Astrocyte (in vitro differentiated cells and primary cell): ENCODE data around the gene GABRP.

Experiments
- CTCF ChIP-seq: IDR thresholded peaks from 2 replicates; pipeline ENCODE4 v1.5.1; 2011; ENCODE audit warnings: low read depth, mild to moderate bottlenecking, inconsistent platforms, low read length, moderate library complexity; ENCODE audit not compliant: insufficient read depth
- EZH2 ChIP-seq: IDR thresholded peaks from 2 replicates; pipeline ENCODE4 v1.6.1; 2012; ENCODE audit warnings: mild to moderate bottlenecking, low read length, inconsistent platforms; ENCODE audit not compliant: insufficient read depth

DNA sequence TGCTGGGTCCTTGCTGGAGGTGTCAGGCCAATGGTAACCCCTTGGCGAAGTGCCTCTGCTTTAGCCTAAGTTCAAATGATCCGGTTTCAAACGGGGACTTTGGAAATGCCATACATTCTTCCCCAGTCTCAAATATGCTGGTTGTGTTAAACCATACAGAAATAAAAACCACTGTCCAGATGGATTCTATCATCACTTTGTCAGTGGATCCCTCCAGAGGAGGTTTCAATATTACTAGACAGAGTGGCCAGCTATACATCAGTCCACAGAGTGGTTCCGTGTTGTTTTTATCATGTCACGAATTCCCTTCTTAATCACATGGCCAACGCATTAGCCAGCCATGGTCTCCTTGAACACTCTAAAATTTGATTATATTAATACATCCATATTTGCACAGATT, 71.0 kb downstream of the GABRP start:
- TF ChIP-seq CTCF (no peak), EZH2 (no peak)
